Liver (tissue), 9 donors: ENCODE measurements around the gene ATIC. TPM values are rescaled to one million over a fixed set of nuclear protein-coding genes. Genes with fewer than 3 reads are reported as not detected.

Experiments used
- DNase-seq: peaks from one replicate; pipeline ENCODE4 v3.0.0-alpha.2; 2017; ENCODE audit warnings: low spot score
- H3K27ac ChIP-seq, 2 donors: one replicate each; pipeline ENCODE4 v1.7.0; 2013; ENCODE audit warnings: inconsistent platforms in 2 of 2, low read length in 2 of 2, control low read depth in 1 of 2, low read depth in 1 of 2, mild to moderate bottlenecking in 1 of 2
- H3K27me3 ChIP-seq, 4 donors: one replicate each; pipeline versions ENCODE4 v1.6.1 to v1.7.0; 2013; ENCODE audit warnings: low read length in 3 of 4, inconsistent platforms in 1 of 4, mild to moderate bottlenecking in 1 of 4, moderate library complexity in 1 of 4; ENCODE audit not compliant: control insufficient read depth in 4 of 4, insufficient read depth in 4 of 4
- H3K36me3 ChIP-seq, 4 donors: one replicate each; pipeline versions ENCODE4 v1.6.1 to v1.7.0; 2013; ENCODE audit warnings: low read length in 3 of 4, mild to moderate bottlenecking in 3 of 4, low read depth in 1 of 4, moderate library complexity in 1 of 4; ENCODE audit not compliant: control insufficient read depth in 4 of 4, insufficient read depth in 3 of 4
- H3K4me1 ChIP-seq, 4 donors: one replicate each; pipeline versions ENCODE4 v1.6.1 to v1.7.0; 2013; ENCODE audit warnings: low read length in 3 of 4, mild to moderate bottlenecking in 3 of 4, moderate library complexity in 1 of 4; ENCODE audit not compliant: control insufficient read depth in 4 of 4, insufficient read depth in 4 of 4
- H3K4me3 ChIP-seq, 3 donors: one replicate each; pipeline versions ENCODE4 v1.6.1 to v1.7.0; 2013; ENCODE audit warnings: low read length in 3 of 3, control low read depth in 1 of 3, low read depth in 1 of 3, mild to moderate bottlenecking in 1 of 3
- H3K9ac ChIP-seq, 2 donors: one replicate each; pipeline ENCODE4 v1.7.0; 2013; ENCODE audit warnings: low read length in 2 of 2, mild to moderate bottlenecking in 2 of 2, moderate library complexity in 2 of 2, control low read depth in 1 of 2, low read depth in 1 of 2
- H3K9me3 ChIP-seq, 4 donors: one replicate each; pipeline versions ENCODE4 v1.6.1 to v1.7.0; 2013; ENCODE audit warnings: low read length in 3 of 4; ENCODE audit not compliant: control insufficient read depth in 4 of 4
- EGR1 ChIP-seq, 2 donors: IDR thresholded peaks; 2 replicates each; pipeline ENCODE4 v1.6.1; 2016 to 2018; ENCODE audit warnings: antibody characterized with exemption in 2 of 2, low read depth in 2 of 2
- FOXA1 ChIP-seq: IDR thresholded peaks from 2 replicates; pipeline ENCODE4 v1.6.1; 2016; ENCODE audit warnings: antibody characterized with exemption
- FOXA2 ChIP-seq: IDR thresholded peaks from 2 replicates; pipeline ENCODE4 v1.6.1; 2016; ENCODE audit warnings: antibody characterized with exemption
- HNF4A ChIP-seq, 2 donors: conservative IDR thresholded peaks; 2 replicates each; pipeline ENCODE4 v1.6.1; 2016; ENCODE audit warnings: antibody characterized with exemption in 2 of 2, mild to moderate bottlenecking in 2 of 2
- HNF4G ChIP-seq: IDR thresholded peaks from 2 replicates; pipeline ENCODE4 v1.6.1; 2016; ENCODE audit warnings: antibody characterized with exemption
- JUND ChIP-seq, 2 donors: IDR thresholded peaks; 2 replicates each; pipeline ENCODE4 v1.6.1; 2016; ENCODE audit warnings: antibody characterized with exemption in 2 of 2
- NR2F2 ChIP-seq: IDR thresholded peaks from 2 replicates; pipeline ENCODE4 v1.6.1; 2016; ENCODE audit warnings: antibody characterized with exemption
- RAD21 ChIP-seq, 2 donors: IDR thresholded peaks; 2 replicates each; pipeline ENCODE4 v1.6.1; 2016; ENCODE audit warnings: antibody characterized with exemption in 2 of 2, mild to moderate bottlenecking in 2 of 2
- RXRA ChIP-seq, 2 donors: IDR thresholded peaks; 2 replicates each; pipeline ENCODE4 v1.6.1; 2017 to 2018; ENCODE audit warnings: antibody characterized with exemption in 2 of 2, mild to moderate bottlenecking in 1 of 2
- SP1 ChIP-seq: IDR thresholded peaks from 2 replicates; pipeline ENCODE4 v1.6.1; 2018; ENCODE audit warnings: antibody characterized with exemption, mild to moderate bottlenecking
- TAF1 ChIP-seq: conservative IDR thresholded peaks from 2 replicates; pipeline ENCODE4 v1.6.1; 2016; ENCODE audit warnings: antibody characterized with exemption, mild to moderate bottlenecking
- YY1 ChIP-seq: IDR thresholded peaks from 2 replicates; pipeline ENCODE4 v1.6.1; 2016; ENCODE audit warnings: antibody characterized with exemption, mild to moderate bottlenecking
- WGBS: extraction: QIAGEN DNeasy Blood & Tissue Kit; methylation state at CpG from one replicate; pipeline ENCODE4 v1.1.7; 2013; 5-methylcytosine and 5-hydroxymethylcytosine counted together
- polyA plus RNA-seq, 2 donors: library from polyadenylated mRNA; stranded (reverse) in 1 of 2; unstranded in 1 of 2; fragments of 200-250 nt in 1 of 2; fragments of >200 nt in 1 of 2; fragmentation: Nextera tagmentation in 1 of 2; extraction: Ambion mirVana in 1 of 2; gene quantifications; one replicate each; pipeline versions ENCODE4 v1.2.1 to v1.2.3, GENCODE V29; 2013 to 2015
- total RNA-seq, 2 donors: library from RNA; depleted of rRNA; stranded (reverse); fragments of >200 nt; gene quantifications; one replicate each; pipeline ENCODE4 v1.2.3, GENCODE V29; 2014
- TF ChIP-seq, protein P1 (sequence below): IDR thresholded peaks from 2 replicates; pipeline ENCODE4 v1.6.1; 2016; ENCODE audit warnings: antibody characterized with exemption
- TF ChIP-seq, protein P2 (sequence below): IDR thresholded peaks from 2 replicates; pipeline ENCODE4 v1.6.1; 2016; ENCODE audit warnings: antibody characterized with exemption, mild to moderate bottlenecking
- TF ChIP-seq, protein P3 (sequence below): IDR thresholded peaks from 2 replicates; pipeline ENCODE4 v1.6.1; 2016; ENCODE audit warnings: antibody characterized with exemption
- TF ChIP-seq, protein P4 (sequence below): IDR thresholded peaks from 2 replicates; pipeline ENCODE4 v1.6.1; 2016; ENCODE audit warnings: antibody characterized with exemption
- TF ChIP-seq, protein P5 (sequence below): fragments of 150-350 bp; IDR thresholded peaks from 2 replicates; pipeline ENCODE4 v1.5.1; 2017; ENCODE audit warnings: improper control_type of control experiment, low read depth, low read length; ENCODE audit not compliant: missing input control
- donor health status: healthy.
- donor health status: healthy.
- donor health status: healthy.
- donor health status: healthy.
- donor health status: healthy.

ATIC gene
- total and polyA plus RNA-seq, 4 donors = 22.9 to 50.0 (median 36.0) TPM

DNA sequence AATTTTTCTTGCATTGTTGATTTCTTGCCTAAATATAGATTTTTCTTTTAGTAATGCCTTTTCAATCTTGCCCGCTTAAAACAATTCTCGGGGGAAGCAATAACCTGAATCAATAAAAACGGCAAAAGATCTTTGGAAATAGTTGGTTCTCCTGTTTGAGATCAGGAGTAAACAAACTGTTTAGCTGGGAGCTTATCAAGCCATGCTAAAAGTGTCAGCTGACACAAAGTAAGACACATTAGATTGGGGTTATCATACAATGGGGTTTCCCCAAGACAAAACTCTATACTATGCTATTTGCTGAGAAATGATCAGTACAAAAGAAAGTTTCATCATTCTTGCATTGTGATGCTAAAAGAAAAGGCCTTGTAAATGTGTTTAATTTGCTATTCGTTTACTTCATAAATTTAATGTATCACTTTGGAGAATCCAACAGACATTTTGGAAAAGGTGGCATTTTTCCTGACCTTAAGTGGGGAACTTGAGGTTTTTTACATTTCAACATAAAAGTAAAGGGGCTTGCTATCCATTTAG, 46.5 kb downstream of the ATIC start:
- 55% methylated on average over 4 of the region's 4 CpGs for WGBS
- Histone ChIP-seq H3K9ac (no peak overlapping the region), H3K27me3 (no peaks in the 10 kb centered on the region), H3K4me1 (no peaks in the 10 kb centered on the region), H3K36me3 (peaks cover 3 to 36% (median 31%) of the 10 kb centered on the region in 4 donors), H3K4me3 (no peak overlapping the region), H3K27ac (no peak overlapping the region), H3K9me3 (no peaks in the 10 kb centered on the region)
- no peak for TF ChIP-seq JUND (IDR thresholded peaks at IDR 0.05)
- TF ChIP-seq, protein P1, sequence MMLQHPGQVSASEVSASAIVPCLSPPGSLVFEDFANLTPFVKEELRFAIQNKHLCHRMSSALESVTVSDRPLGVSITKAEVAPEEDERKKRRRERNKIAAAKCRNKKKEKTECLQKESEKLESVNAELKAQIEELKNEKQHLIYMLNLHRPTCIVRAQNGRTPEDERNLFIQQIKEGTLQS = no peak
- no peak for TF ChIP-seq RXRA (IDR thresholded peaks at IDR 0.05)
- no peak for TF ChIP-seq TAF1
- TF ChIP-seq HNF4A (conservative IDR thresholded peaks at IDR 0.05) = no peak
- TF ChIP-seq HNF4G = no peak
- no peak for TF ChIP-seq FOXA1
- TF ChIP-seq, protein P2, sequence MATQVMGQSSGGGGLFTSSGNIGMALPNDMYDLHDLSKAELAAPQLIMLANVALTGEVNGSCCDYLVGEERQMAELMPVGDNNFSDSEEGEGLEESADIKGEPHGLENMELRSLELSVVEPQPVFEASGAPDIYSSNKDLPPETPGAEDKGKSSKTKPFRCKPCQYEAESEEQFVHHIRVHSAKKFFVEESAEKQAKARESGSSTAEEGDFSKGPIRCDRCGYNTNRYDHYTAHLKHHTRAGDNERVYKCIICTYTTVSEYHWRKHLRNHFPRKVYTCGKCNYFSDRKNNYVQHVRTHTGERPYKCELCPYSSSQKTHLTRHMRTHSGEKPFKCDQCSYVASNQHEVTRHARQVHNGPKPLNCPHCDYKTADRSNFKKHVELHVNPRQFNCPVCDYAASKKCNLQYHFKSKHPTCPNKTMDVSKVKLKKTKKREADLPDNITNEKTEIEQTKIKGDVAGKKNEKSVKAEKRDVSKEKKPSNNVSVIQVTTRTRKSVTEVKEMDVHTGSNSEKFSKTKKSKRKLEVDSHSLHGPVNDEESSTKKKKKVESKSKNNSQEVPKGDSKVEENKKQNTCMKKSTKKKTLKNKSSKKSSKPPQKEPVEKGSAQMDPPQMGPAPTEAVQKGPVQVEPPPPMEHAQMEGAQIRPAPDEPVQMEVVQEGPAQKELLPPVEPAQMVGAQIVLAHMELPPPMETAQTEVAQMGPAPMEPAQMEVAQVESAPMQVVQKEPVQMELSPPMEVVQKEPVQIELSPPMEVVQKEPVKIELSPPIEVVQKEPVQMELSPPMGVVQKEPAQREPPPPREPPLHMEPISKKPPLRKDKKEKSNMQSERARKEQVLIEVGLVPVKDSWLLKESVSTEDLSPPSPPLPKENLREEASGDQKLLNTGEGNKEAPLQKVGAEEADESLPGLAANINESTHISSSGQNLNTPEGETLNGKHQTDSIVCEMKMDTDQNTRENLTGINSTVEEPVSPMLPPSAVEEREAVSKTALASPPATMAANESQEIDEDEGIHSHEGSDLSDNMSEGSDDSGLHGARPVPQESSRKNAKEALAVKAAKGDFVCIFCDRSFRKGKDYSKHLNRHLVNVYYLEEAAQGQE = no peak
- TF ChIP-seq, protein P3, sequence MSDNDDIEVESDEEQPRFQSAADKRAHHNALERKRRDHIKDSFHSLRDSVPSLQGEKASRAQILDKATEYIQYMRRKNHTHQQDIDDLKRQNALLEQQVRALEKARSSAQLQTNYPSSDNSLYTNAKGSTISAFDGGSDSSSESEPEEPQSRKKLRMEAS = no peak
- no peak for TF ChIP-seq RAD21 (IDR thresholded peaks at IDR 0.05)
- no peak for DNase-seq

DNA sequence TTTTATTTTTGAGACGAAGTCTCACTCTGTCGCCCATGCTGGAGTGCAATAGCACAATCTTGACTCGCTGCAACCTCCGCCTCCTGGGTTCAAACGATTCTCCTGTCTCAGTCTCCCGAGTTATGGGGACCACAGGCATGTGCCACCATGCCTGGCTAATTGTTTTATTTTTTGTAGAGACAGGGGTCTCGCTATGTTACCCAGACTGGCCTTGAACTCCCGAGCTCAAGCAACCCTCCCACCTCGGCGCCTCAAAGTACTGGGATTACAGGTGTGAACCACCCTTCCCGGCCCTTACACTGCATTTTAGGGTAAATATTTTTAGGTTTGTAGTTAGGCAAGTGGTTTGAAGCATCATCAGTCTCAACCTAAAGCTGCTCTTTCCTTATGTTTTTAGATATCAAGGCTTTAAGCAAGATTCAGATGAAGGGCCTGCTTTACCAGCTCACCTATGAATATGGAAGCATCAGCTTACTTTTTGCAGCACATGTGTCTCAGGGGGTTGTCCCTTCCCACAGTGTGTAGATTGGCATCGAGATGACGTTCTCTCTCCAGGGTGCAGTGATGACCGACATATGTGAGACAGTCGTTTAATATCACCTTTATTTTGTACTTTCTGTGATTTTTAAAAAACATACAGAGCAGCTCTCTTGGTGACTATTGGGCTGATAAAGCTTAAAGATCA, 47.2 kb downstream of the ATIC start:
- Histone ChIP-seq H3K27me3 (no peaks in the 10 kb centered on the region), H3K9ac (no peak overlapping the region), H3K4me1 (no peaks in the 10 kb centered on the region), H3K27ac (no peak overlapping the region), H3K4me3 (no peak overlapping the region), H3K9me3 (no peaks in the 10 kb centered on the region), H3K36me3 (peaks cover 3 to 42% (median 37%) of the 10 kb centered on the region in 4 donors)
- TF ChIP-seq RAD21 (IDR thresholded peaks at IDR 0.05) = no peak
- no peak for TF ChIP-seq SP1
- TF ChIP-seq, protein P4, sequence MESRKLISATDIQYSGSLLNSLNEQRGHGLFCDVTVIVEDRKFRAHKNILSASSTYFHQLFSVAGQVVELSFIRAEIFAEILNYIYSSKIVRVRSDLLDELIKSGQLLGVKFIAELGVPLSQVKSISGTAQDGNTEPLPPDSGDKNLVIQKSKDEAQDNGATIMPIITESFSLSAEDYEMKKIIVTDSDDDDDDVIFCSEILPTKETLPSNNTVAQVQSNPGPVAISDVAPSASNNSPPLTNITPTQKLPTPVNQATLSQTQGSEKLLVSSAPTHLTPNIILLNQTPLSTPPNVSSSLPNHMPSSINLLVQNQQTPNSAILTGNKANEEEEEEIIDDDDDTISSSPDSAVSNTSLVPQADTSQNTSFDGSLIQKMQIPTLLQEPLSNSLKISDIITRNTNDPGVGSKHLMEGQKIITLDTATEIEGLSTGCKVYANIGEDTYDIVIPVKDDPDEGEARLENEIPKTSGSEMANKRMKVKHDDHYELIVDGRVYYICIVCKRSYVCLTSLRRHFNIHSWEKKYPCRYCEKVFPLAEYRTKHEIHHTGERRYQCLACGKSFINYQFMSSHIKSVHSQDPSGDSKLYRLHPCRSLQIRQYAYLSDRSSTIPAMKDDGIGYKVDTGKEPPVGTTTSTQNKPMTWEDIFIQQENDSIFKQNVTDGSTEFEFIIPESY = no peak
- TF ChIP-seq EGR1 (IDR thresholded peaks at IDR 0.05; ENCODE audit: low read depth in 2 of 2) = no peak
- no peak for TF ChIP-seq HNF4A (conservative IDR thresholded peaks at IDR 0.05)
- TF ChIP-seq, protein P2 = no peak
- TF ChIP-seq, protein P3 = no peak
- TF ChIP-seq, protein P5, sequence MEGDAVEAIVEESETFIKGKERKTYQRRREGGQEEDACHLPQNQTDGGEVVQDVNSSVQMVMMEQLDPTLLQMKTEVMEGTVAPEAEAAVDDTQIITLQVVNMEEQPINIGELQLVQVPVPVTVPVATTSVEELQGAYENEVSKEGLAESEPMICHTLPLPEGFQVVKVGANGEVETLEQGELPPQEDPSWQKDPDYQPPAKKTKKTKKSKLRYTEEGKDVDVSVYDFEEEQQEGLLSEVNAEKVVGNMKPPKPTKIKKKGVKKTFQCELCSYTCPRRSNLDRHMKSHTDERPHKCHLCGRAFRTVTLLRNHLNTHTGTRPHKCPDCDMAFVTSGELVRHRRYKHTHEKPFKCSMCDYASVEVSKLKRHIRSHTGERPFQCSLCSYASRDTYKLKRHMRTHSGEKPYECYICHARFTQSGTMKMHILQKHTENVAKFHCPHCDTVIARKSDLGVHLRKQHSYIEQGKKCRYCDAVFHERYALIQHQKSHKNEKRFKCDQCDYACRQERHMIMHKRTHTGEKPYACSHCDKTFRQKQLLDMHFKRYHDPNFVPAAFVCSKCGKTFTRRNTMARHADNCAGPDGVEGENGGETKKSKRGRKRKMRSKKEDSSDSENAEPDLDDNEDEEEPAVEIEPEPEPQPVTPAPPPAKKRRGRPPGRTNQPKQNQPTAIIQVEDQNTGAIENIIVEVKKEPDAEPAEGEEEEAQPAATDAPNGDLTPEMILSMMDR = no peak
- no peak for TF ChIP-seq JUND (IDR thresholded peaks at IDR 0.05)
- TF ChIP-seq NR2F2 = no peak
- TF ChIP-seq YY1 = no peak
- TF ChIP-seq FOXA2 = no peak
- 73% methylated on average over 15 of the region's 15 CpGs for WGBS
- no peak for DNase-seq
